ENCODE results near the gene COX20. TPM values are rescaled to one million over a fixed set of nuclear protein-coding genes. Genes with fewer than 3 reads are reported as not detected.

COX20 gene
- total and polyA plus RNA-seq, 2 of the 13 experiments (the other 11 are each of a cell fraction or from before 2014, with no cell fraction given) = 34.4 to 95.8 TPM

GRCh38 chr1:244834543-244835275 lies 749 bp upstream of the COX20 start (continued):
- no peak for TF ChIP-seq CREB1 (IDR thresholded peaks at IDR 0.05)
- TF ChIP-seq CREB1 (CRISPR knock-in tag; IDR thresholded peaks at IDR 0.05) = peak; percentile 62
- no peak for TF ChIP-seq REPIN1 (CRISPR knock-in tag; IDR thresholded peaks at IDR 0.05; ENCODE audit: borderline replicate concordance, low read depth)
- TF ChIP-seq PCBP2 (optimal IDR thresholded peaks at IDR 0.05; ENCODE audit: low read depth, low read length, poor library complexity, severe bottlenecking) = no peak
- TF ChIP-seq JUN (CRISPR knock-in tag; IDR thresholded peaks at IDR 0.05) = 0 out of 2 replicates have a peak, but pooled peaks have one; percentile 22
- TF ChIP-seq ZFP62 (CRISPR knock-in tag; IDR thresholded peaks at IDR 0.05) = no peak
- TF ChIP-seq SMAD3 (CRISPR knock-in tag; IDR thresholded peaks at IDR 0.05) = 0 out of 2 replicates have a peak, but pooled peaks have one; percentile 51
- TF ChIP-seq ISX (CRISPR knock-in tag; conservative IDR thresholded peaks at IDR 0.05) = 0 out of 2 replicates have a peak, but pooled peaks have one; percentile 19
- no peak for TF ChIP-seq PTBP1 (IDR thresholded peaks at IDR 0.05; ENCODE audit: low read depth, low read length, poor library complexity, severe bottlenecking)
- TF ChIP-seq SMARCE1 (IDR thresholded peaks at IDR 0.05; ENCODE audit: borderline replicate concordance) = no peak
- 0 out of 2 replicates have a peak, but pooled peaks have one; percentile 16 for TF ChIP-seq ZNF205 (CRISPR knock-in tag; IDR thresholded peaks at IDR 0.05)
- no peak; the same call in none of the 2 replicates for TF ChIP-seq ZNF335 (CRISPR knock-in tag; IDR thresholded peaks at IDR 0.05)
- 0 out of 2 replicates have a peak, but pooled peaks have one; percentile 57 for TF ChIP-seq ZNF556 (CRISPR knock-in tag; IDR thresholded peaks at IDR 0.05; ENCODE audit: borderline replicate concordance)
- peak; percentile 84; the same call in 1 of the 2 replicates for TF ChIP-seq U2AF2 (IDR thresholded peaks at IDR 0.05; ENCODE audit: low read depth, low read length)
- TF ChIP-seq SMAD1 (CRISPR knock-in tag; IDR thresholded peaks at IDR 0.05; ENCODE audit: borderline replicate concordance, low read depth) = peak; percentile 88; the same call in 1 of the 2 replicates
- TF ChIP-seq HOXD1 (CRISPR knock-in tag; IDR thresholded peaks at IDR 0.05) = no peak
- no peak; the same call in none of the 2 replicates for TF ChIP-seq KAT7 (CRISPR knock-in tag; IDR thresholded peaks at IDR 0.05; ENCODE audit: borderline replicate concordance)
- peak; percentile 67 for TF ChIP-seq TCF7 (IDR thresholded peaks at IDR 0.05; ENCODE audit: low read depth)
- no peak; the same call in 1 of the 2 replicates for TF ChIP-seq ZKSCAN1 (IDR thresholded peaks at IDR 0.05; ENCODE audit: low read length)
- peak; percentile 55; the same call in 1 of the 2 replicates for TF ChIP-seq MLLT10 (CRISPR knock-in tag; IDR thresholded peaks at IDR 0.05)
- TF ChIP-seq ZNF234 (CRISPR knock-in tag; conservative IDR thresholded peaks at IDR 0.05) = no peak
- TF ChIP-seq IRF2 (CRISPR knock-in tag; IDR thresholded peaks at IDR 0.05) = peak; percentile 30
- peak; percentile 63 for TF ChIP-seq U2AF1 (optimal IDR thresholded peaks at IDR 0.05; ENCODE audit: low read depth, low read length)
- peak; percentile 78; the same call in 1 of the 2 replicates for TF ChIP-seq ZNF788 (CRISPR knock-in tag; IDR thresholded peaks at IDR 0.05; ENCODE audit: borderline replicate concordance)
- peak; percentile 79; the same call in 1 of the 2 replicates for TF ChIP-seq ZSCAN5A (CRISPR knock-in tag; IDR thresholded peaks at IDR 0.05; ENCODE audit: borderline replicate concordance)

All from HepG2 (cell line).